Measurements from ENCODE around the gene RASAL3. TPM values are rescaled to one million over a fixed set of nuclear protein-coding genes. Genes with fewer than 3 reads are reported as not detected.

The RASAL3 gene
- total and polyA plus RNA-seq, 4 donors = 0.76 to 1.5 (median 1.1) TPM

GRCh38 chr19:15439821-15440641 is 24.3 kb downstream of the RASAL3 start:
- TF ChIP-seq ZBTB33 (IDR thresholded peaks at IDR 0.05) (no peak), RAD21 (IDR thresholded peaks at IDR 0.05) (no peak), NR2F2 (IDR thresholded peaks at IDR 0.05) (no peak), HNF4G (IDR thresholded peaks at IDR 0.05) (no peak), MAX (IDR thresholded peaks at IDR 0.05) (no peak), CTCF (IDR thresholded peaks at IDR 0.05; ENCODE audit: low read depth, low read length, missing input control) (no peak), TAF1 (conservative IDR thresholded peaks at IDR 0.05) (no peak), RXRA (IDR thresholded peaks at IDR 0.05) (no peak), HNF4A (conservative IDR thresholded peaks at IDR 0.05) (no peak), JUND (IDR thresholded peaks at IDR 0.05) (no peak), GABPA (IDR thresholded peaks at IDR 0.05 in 1 of 2, conservative IDR thresholded peaks at IDR 0.05 in 1 of 2) (no peak), SP1 (IDR thresholded peaks at IDR 0.05) (no peak), FOXA1 (IDR thresholded peaks at IDR 0.05) (no peak)
- Histone ChIP-seq H3K9me3 (ENCODE audit: control insufficient read depth in 4 of 4, low read length in 3 of 4) (no peaks in the 10 kb centered on the region), H3K9ac (ENCODE audit: low read depth in 1 of 2, low read length in 2 of 2) (no peak overlapping the region), H3K36me3 (ENCODE audit: control insufficient read depth in 4 of 4, insufficient read depth in 3 of 4, low read depth in 1 of 4, low read length in 3 of 4) (no peaks in the 10 kb centered on the region), H3K27me3 (ENCODE audit: control insufficient read depth in 4 of 4, insufficient read depth in 4 of 4, low read length in 3 of 4) (no peaks in the 10 kb centered on the region), H3K4me1 (ENCODE audit: control insufficient read depth in 4 of 4, insufficient read depth in 4 of 4, low read length in 3 of 4) (peaks cover 12 to 36% (median 27%) of the 10 kb centered on the region in 4 donors), H3K4me3 (ENCODE audit: low read depth in 1 of 3, low read length in 3 of 3) (no peak overlapping the region), H3K27ac (ENCODE audit: low read depth in 1 of 2, low read length in 2 of 2) (no peak overlapping the region)
- 95% methylated on average over 38 of the region's 38 CpGs for WGBS
- DNase-seq (ENCODE audit: low spot score) = no peak

- Histone ChIP-seq H3K36me3 (ENCODE audit: control insufficient read depth in 4 of 4, insufficient read depth in 3 of 4, low read depth in 1 of 4, low read length in 3 of 4) (no peaks in the 10 kb centered on the region), H3K4me1 (ENCODE audit: control insufficient read depth in 4 of 4, insufficient read depth in 4 of 4, low read length in 3 of 4) (peaks cover 12 to 29% (median 24%) of the 10 kb centered on the region in 4 donors), H3K9ac (ENCODE audit: low read depth in 1 of 2, low read length in 2 of 2) (no peak overlapping the region), H3K9me3 (ENCODE audit: control insufficient read depth in 4 of 4, low read length in 3 of 4) (no peaks in the 10 kb centered on the region), H3K27me3 (ENCODE audit: control insufficient read depth in 4 of 4, insufficient read depth in 4 of 4, low read length in 3 of 4) (no peaks in the 10 kb centered on the region), H3K4me3 (ENCODE audit: low read depth in 1 of 3, low read length in 3 of 3) (no peak overlapping the region), H3K27ac (ENCODE audit: low read depth in 1 of 2, low read length in 2 of 2) (no peak overlapping the region)
- 83% methylated on average over 25 of the region's 25 CpGs for WGBS
- no peak for DNase-seq (ENCODE audit: low spot score)
- TF ChIP-seq NR2F2 (IDR thresholded peaks at IDR 0.05) (no peak), HNF4G (IDR thresholded peaks at IDR 0.05) (no peak), EGR1 (IDR thresholded peaks at IDR 0.05; ENCODE audit: low read depth in 2 of 2) (no peak), ZBTB33 (IDR thresholded peaks at IDR 0.05) (no peak), RAD21 (IDR thresholded peaks at IDR 0.05) (no peak)
Observed at GRCh38 chr19:15439078-15439799, 25.1 kb downstream of the RASAL3 start.
